Prostate gland (tissue), 2 donors: ENCODE measurements around the gene HPS5. TPM values are rescaled to one million over a fixed set of nuclear protein-coding genes. Genes with fewer than 3 reads are reported as not detected.

Source experiments
- DNase-seq: peaks from one replicate; pipeline ENCODE4 v3.0.0-alpha.2; 2019; ENCODE audit warnings: low spot score
- H3K27ac ChIP-seq, 2 donors: fragments of 200-600 bp; sonication (generic); 2 replicates each; pipeline ENCODE4 v1.5.1; 2017 to 2019
- H3K27me3 ChIP-seq: fragments of 200-600 bp; sonication (generic); replicated peaks from 2 replicates; pipeline ENCODE4 v1.5.1; 2019; ENCODE audit not compliant: insufficient read depth
- H3K36me3 ChIP-seq, 2 donors: fragments of 200-600 bp; sonication (generic); 1 replicate in 1 of 2; 2 replicates in 1 of 2; pipeline versions ENCODE4 v1.5.1 to v1.8.1; 2017 to 2019
- H3K4me1 ChIP-seq: fragments of 200-600 bp; sonication (generic); replicated peaks from 2 replicates; pipeline ENCODE4 v1.5.1; 2019
- H3K4me3 ChIP-seq, 2 donors: fragments of 200-600 bp; sonication (generic); 2 replicates each; pipeline ENCODE4 v1.5.1; 2017 to 2019
- H3K9me3 ChIP-seq: fragments of 200-600 bp; sonication (generic); 2 replicates; pipeline ENCODE4 v1.5.1; 2017
- POLR2A ChIP-seq: fragments of 450-650 bp; IDR thresholded peaks from one replicate; pipeline ENCODE4 v1.6.1; 2016; ENCODE audit warnings: antibody characterized with exemption, mild to moderate bottlenecking
- POLR2AphosphoS5 ChIP-seq: sonication (generic); formaldehyde crosslinking; IDR thresholded peaks from one replicate; pipeline ENCODE4 v1.6.1; 2017; ENCODE audit warnings: antibody characterized with exemption
- WGBS: methylation state at CpG from one replicate; pipeline ENCODE4 v1.1.5; 2018; 5-methylcytosine and 5-hydroxymethylcytosine counted together
- intact Hi-C: fragments of 100-400 bp; cut with DNase I; formaldehyde crosslinking; loops from one replicate; pipeline ENCODE4 v1.14.2; 2022
- small RNA-seq, 2 donors: library from RNA; depleted of rRNA; stranded (forward); fragments of <200 nt; gene quantifications; one replicate each; pipeline ENCODE3, GENCODE V24; 2016
- total RNA-seq, 2 donors: library from RNA; depleted of rRNA; stranded (reverse); fragments of >200 nt; gene quantifications; one replicate each; pipeline ENCODE4 v1.1.0, GENCODE V29; 2016
- TF ChIP-seq, protein P1 (sequence below), 4 experiments: fragments of 200-600 bp in 2 of 4; fragments of 450-650 bp in 2 of 4; sonication (generic) in 2 of 4; IDR thresholded peaks; 1 replicate in 3 of 4; 2 replicates in 1 of 4; pipeline ENCODE4 v1.5.1; 2016 to 2019; ENCODE audit warnings: antibody characterized with exemption in 4 of 4, mild to moderate bottlenecking in 2 of 4, moderate library complexity in 2 of 4

The HPS5 gene
- total RNA-seq, 2 donors from 2014 or later = 20.5 to 56.0 TPM

DNA sequence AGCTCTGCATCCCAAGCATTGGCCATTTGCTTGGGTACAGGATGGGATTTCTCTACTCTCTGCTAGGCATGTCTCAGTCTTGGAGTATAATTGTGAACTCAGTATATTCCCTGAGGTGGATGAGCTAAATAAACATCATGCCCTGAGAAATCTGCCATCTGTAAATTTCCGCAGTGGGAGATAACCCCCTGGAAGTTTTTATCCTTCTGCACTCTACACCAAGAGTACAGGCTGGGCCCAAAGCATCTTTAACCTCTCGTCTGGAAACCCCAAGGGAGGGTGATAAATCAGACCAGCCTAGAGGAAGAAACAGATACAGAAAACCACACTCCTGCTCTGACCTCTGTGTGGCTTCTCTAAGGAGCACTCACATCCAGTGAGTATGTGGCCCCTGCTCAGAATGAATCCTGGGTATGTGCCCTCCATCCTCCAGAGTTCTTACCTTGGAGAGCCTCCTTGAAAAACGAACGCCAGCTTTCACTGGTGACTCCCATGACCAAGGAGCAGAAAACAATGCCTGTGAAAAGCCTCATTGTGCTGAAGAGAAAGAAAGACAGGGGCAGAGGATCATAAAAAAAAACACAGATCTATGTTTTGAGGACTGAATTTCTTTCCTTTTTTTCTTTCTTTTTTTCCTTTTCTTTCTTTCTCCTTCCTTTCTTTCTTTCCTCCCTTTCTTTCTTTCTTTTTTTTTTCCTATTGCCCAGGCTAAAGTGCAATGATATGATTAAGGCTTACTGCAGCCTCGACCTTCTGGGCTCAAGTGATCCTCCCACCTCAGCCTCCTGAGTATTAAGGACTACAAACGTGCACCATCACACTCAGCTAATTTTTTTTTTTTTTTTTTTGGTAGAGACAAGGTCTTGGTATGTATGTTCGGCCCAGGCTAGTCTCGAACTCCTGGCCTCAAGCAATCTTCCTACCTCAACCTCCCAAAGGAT lies 86.3 kb downstream of the HPS5 start:
- 60% methylated on average over 8 of the region's 8 CpGs for WGBS
- H3K27ac ChIP-seq = no peak overlapping the region
- intact Hi-C loops = no loop called here
- H3K4me3 ChIP-seq = no peak overlapping the region
- no peak for DNase-seq
- no peak for TF ChIP-seq POLR2AphosphoS5
- no peak for TF ChIP-seq POLR2A
- TF ChIP-seq, protein P1, sequence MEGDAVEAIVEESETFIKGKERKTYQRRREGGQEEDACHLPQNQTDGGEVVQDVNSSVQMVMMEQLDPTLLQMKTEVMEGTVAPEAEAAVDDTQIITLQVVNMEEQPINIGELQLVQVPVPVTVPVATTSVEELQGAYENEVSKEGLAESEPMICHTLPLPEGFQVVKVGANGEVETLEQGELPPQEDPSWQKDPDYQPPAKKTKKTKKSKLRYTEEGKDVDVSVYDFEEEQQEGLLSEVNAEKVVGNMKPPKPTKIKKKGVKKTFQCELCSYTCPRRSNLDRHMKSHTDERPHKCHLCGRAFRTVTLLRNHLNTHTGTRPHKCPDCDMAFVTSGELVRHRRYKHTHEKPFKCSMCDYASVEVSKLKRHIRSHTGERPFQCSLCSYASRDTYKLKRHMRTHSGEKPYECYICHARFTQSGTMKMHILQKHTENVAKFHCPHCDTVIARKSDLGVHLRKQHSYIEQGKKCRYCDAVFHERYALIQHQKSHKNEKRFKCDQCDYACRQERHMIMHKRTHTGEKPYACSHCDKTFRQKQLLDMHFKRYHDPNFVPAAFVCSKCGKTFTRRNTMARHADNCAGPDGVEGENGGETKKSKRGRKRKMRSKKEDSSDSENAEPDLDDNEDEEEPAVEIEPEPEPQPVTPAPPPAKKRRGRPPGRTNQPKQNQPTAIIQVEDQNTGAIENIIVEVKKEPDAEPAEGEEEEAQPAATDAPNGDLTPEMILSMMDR (IDR thresholded peaks at IDR 0.05) = no peak
- H3K9me3 ChIP-seq = no peaks in the 10 kb centered on the region
- H3K27me3 ChIP-seq = no peaks in the 10 kb centered on the region
- H3K36me3 ChIP-seq = no peaks in the 10 kb centered on the region
- H3K4me1 ChIP-seq = no peaks in the 10 kb centered on the region

DNA sequence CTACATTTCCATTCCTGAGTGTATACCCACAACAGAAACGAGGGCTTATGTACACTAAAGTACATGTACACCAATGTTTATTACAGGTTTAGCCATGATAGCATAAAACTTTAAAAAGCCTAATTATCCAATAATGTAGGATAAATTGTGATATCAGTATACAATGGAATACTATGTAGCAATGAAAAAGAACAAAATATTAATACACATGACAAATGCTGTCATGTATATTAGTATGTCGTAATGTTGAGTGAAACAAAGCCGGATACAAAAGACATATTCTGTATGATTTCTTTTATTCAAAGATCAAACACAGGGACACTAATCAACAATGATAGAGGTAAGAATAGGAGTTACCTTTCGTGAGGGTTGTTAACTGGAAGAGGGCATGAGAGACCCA lies 88.0 kb downstream of the HPS5 start:
- TF ChIP-seq, protein P1 (IDR thresholded peaks at IDR 0.05) = no peak
- TF ChIP-seq POLR2AphosphoS5 (no peak), POLR2A (no peak)
- 92% methylated on average over 4 of the region's 4 CpGs for WGBS
- no peaks in the 10 kb centered on the region for H3K9me3 ChIP-seq
- DNase-seq = no peak
- H3K4me3 ChIP-seq = no peak overlapping the region
- no peak overlapping the region for H3K27ac ChIP-seq
- H3K27me3 ChIP-seq = no peaks in the 10 kb centered on the region
- H3K4me1 ChIP-seq = no peaks in the 10 kb centered on the region
- intact Hi-C loops = no loop called here
- no peaks in the 10 kb centered on the region for H3K36me3 ChIP-seq

DNA sequence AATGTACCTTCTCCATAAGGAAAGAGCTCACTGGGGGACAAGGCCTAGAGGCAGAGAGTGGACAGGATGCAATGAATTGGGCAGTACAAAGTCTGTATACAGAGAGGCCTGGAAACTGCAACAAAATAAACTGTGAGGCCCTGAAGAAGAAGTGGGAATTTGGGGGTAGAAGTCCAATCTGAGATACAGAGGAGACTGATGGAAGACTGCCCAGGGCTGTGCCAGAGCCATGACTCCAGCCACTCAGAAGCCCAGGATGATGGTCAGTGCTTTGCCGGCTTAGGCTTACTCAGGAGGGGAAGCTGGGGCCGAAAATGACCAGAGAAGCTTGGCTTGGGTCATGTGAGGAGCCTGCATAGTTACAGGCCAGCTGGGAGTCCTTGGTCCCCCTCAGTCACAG lies 91.1 kb downstream of the HPS5 start:
- no peak overlapping the region for H3K27ac ChIP-seq
- TF ChIP-seq POLR2AphosphoS5 = no peak
- TF ChIP-seq POLR2A = no peak
- TF ChIP-seq, protein P1 (IDR thresholded peaks at IDR 0.05) = no peak
- H3K36me3 ChIP-seq = no peaks in the 10 kb centered on the region
- H3K27me3 ChIP-seq = no peaks in the 10 kb centered on the region
- no peaks in the 10 kb centered on the region for H3K9me3 ChIP-seq
- DNase-seq = no peak
- intact Hi-C loops = no loop called here
- WGBS = 85% methylated on average over 2 of the region's 2 CpGs
- no peak overlapping the region for H3K4me3 ChIP-seq
- H3K4me1 ChIP-seq = no peaks in the 10 kb centered on the region

DNA sequence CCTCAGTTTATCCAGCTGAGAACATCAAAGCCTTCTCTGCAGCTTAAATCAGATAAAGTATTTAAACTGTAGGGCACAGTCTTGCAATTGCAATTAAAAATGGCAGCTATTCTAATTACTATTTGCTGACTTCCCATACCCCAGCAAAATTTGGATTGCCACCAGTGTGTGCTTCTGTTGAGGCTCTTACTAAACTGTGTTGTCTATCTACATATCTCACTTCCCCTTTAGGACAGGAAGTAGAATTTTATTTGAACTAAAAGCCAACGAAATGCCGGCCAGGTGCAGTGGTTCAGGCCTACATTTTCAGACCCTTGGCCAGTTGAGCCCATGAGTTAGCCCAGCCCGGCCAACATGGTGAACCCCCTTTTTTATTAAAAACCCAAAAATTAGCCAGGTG lies 92.4 kb downstream of the HPS5 start:
- H3K27ac ChIP-seq = no peak overlapping the region
- TF ChIP-seq POLR2AphosphoS5 (no peak), POLR2A (no peak)
- TF ChIP-seq, protein P1 (IDR thresholded peaks at IDR 0.05) = no peak
- no peak for DNase-seq
- no peaks in the 10 kb centered on the region for H3K27me3 ChIP-seq
- H3K36me3 ChIP-seq = no peaks in the 10 kb centered on the region
- H3K9me3 ChIP-seq = no peaks in the 10 kb centered on the region
- intact Hi-C loops = no loop called here
- no peak overlapping the region for H3K4me3 ChIP-seq
- no peaks in the 10 kb centered on the region for H3K4me1 ChIP-seq
- WGBS = 72% methylated on average over 3 of the region's 3 CpGs

Small RNA genes within 50 kb of the gene (small RNA-seq; reads per million reads assigned to genes)
- 0 reads per million in 2 donors for gene RNA5SP333
- 0 reads per million in 2 donors for gene RNA5SP334

Other genes starting within 250 kb of the HPS5 start
- gene SAAL1, start 216.1 kb downstream of the HPS5 start, total RNA-seq = 10 to 100 TPM; 11.2 to 25.8 TPM
- gene MRGPRX3, start 189.6 kb downstream of the HPS5 start, total RNA-seq = not detected
- not detected for gene MRGPRX4, start 149.3 kb downstream of the HPS5 start, total RNA-seq
- not detected for gene SAA4, start 85.3 kb downstream of the HPS5 start, total RNA-seq
- gene SAA2, start 73.5 kb downstream of the HPS5 start, total RNA-seq = 1 to 10 TPM; 4.7 to 7.9 TPM
- 10 to 100 TPM in 1 of 2 donors, not detected in 1; 64.1 TPM for gene SAA1, start 55.9 kb downstream of the HPS5 start, total RNA-seq
- gene GTF2H1, start 427 bp upstream of the HPS5 start, total RNA-seq = 10 to 100 TPM; 34.8 to 89.0 TPM
- 100 to 1,000 TPM; 182 to 192 TPM for gene LDHA, start 72.4 kb upstream of the HPS5 start, total RNA-seq
- 10 to 100 TPM in 1 of 2 donors, not detected in 1; 34.5 TPM for gene LDHC, start 90.2 kb upstream of the HPS5 start, total RNA-seq
- under 1 TPM in 1 of 2 donors, not detected in 1; 0.23 TPM for gene LDHAL6A, start 133.7 kb upstream of the HPS5 start, total RNA-seq
- 10 to 100 TPM; 60.5 to 94.5 TPM for gene TSG101, start 204.8 kb upstream of the HPS5 start, total RNA-seq